GM12892 (cell line): Measurements from ENCODE around the gene PRR36.
"Not testable (repeated sequence)": the region's sequence is repeated elsewhere in the genome, so short reads cannot be mapped to it uniquely, and the experiment has no call there.

Experiments used
- POLR2AphosphoS5 ChIP-seq: IDR thresholded peaks from 2 replicates; pipeline ENCODE4 v1.6.1; 2011; ENCODE audit warnings: low read depth, low read length, control low read depth
- TAF1 ChIP-seq: IDR thresholded peaks from 2 replicates; pipeline ENCODE4 v1.6.1; 2011; ENCODE audit warnings: low read depth, mild to moderate bottlenecking, control low read depth, low read length, borderline replicate concordance

DNA sequence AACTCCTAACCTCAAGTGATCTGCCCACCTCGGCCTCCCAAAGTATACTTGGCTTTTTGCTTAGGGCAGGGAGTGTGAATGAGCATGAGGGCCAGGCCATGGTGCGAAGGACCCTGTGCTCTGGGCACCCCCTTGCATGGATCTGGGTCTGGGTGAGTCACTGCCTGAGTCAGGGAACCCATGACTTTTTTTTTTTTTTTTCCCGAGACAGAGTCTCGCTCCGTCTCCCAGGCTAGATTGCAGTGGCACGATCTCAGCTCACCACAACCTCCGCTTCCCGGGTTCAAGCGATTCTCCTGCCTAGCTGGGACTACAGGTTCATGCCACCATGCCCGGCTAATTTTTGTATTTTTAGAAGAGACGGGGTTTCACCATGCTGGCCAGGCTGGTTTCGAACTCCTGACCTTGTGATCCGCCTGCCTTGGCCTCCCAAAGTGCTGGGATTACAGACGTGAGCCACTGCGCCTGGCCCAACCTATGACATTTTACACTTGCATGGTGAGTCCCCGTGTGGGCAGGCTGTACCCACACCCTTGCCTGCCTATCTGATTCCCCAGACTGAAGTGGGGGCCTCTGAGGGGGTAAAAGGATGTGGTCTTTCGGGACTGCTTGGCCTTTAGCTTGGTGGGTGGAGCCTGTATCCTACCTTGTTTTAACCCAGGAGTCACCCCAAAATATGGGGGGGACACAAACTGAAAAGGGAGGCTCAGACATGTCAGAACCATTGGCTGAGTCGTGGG is 19.3 kb upstream of the PRR36 start:
- not testable (repeated sequence) for TF ChIP-seq POLR2AphosphoS5, TAF1
